ENCODE data around the gene ASAP2.
"Not testable (repeated sequence)": the region's sequence is repeated elsewhere in the genome, so short reads cannot be mapped to it uniquely, and the experiment has no call there.

ASAP2 gene

GRCh38 chr2:9394816-9395215, 188.2 kb downstream of the ASAP2 start:
- TF ChIP-seq, protein P1, sequence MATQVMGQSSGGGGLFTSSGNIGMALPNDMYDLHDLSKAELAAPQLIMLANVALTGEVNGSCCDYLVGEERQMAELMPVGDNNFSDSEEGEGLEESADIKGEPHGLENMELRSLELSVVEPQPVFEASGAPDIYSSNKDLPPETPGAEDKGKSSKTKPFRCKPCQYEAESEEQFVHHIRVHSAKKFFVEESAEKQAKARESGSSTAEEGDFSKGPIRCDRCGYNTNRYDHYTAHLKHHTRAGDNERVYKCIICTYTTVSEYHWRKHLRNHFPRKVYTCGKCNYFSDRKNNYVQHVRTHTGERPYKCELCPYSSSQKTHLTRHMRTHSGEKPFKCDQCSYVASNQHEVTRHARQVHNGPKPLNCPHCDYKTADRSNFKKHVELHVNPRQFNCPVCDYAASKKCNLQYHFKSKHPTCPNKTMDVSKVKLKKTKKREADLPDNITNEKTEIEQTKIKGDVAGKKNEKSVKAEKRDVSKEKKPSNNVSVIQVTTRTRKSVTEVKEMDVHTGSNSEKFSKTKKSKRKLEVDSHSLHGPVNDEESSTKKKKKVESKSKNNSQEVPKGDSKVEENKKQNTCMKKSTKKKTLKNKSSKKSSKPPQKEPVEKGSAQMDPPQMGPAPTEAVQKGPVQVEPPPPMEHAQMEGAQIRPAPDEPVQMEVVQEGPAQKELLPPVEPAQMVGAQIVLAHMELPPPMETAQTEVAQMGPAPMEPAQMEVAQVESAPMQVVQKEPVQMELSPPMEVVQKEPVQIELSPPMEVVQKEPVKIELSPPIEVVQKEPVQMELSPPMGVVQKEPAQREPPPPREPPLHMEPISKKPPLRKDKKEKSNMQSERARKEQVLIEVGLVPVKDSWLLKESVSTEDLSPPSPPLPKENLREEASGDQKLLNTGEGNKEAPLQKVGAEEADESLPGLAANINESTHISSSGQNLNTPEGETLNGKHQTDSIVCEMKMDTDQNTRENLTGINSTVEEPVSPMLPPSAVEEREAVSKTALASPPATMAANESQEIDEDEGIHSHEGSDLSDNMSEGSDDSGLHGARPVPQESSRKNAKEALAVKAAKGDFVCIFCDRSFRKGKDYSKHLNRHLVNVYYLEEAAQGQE (IDR thresholded peaks at IDR 0.05; ENCODE audit: insufficient replicate concordance, low read depth), result no peak
- TF ChIP-seq, protein P2, sequence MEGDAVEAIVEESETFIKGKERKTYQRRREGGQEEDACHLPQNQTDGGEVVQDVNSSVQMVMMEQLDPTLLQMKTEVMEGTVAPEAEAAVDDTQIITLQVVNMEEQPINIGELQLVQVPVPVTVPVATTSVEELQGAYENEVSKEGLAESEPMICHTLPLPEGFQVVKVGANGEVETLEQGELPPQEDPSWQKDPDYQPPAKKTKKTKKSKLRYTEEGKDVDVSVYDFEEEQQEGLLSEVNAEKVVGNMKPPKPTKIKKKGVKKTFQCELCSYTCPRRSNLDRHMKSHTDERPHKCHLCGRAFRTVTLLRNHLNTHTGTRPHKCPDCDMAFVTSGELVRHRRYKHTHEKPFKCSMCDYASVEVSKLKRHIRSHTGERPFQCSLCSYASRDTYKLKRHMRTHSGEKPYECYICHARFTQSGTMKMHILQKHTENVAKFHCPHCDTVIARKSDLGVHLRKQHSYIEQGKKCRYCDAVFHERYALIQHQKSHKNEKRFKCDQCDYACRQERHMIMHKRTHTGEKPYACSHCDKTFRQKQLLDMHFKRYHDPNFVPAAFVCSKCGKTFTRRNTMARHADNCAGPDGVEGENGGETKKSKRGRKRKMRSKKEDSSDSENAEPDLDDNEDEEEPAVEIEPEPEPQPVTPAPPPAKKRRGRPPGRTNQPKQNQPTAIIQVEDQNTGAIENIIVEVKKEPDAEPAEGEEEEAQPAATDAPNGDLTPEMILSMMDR (IDR thresholded peaks at IDR 0.05; ENCODE audit: insufficient read depth, low read length), result no peak
- TF ChIP-seq SPI1 (IDR thresholded peaks at IDR 0.05; ENCODE audit: borderline replicate concordance, low read depth) (no peak), GABPA (IDR thresholded peaks at IDR 0.05; ENCODE audit: low read depth) (no peak), POLR2AphosphoS5 (IDR thresholded peaks at IDR 0.05; ENCODE audit: low read depth) (no peak)
- DNase-seq (ENCODE audit: low read depth in 1 of 2, low spot score in 1 of 2), result no peak
- no peaks in the 10 kb centered on the region for H3K27me3 ChIP-seq (ENCODE audit: insufficient read depth, poor library complexity, severe bottlenecking)
- no peak overlapping the region for H3K27ac ChIP-seq (replicated peaks)
- H3K4me3 ChIP-seq (replicated peaks; ENCODE audit: insufficient read depth, low read length), result no peak overlapping the region

GRCh38 chr2:9397201-9397600, 190.6 kb downstream of the ASAP2 start:
- Histone ChIP-seq H3K27me3 (ENCODE audit: insufficient read depth, poor library complexity, severe bottlenecking) (no peaks in the 10 kb centered on the region), H3K27ac (replicated peaks) (no peak overlapping the region), H3K4me3 (replicated peaks; ENCODE audit: insufficient read depth, low read length) (no peak overlapping the region)
- TF ChIP-seq, protein P2 (IDR thresholded peaks at IDR 0.05; ENCODE audit: insufficient read depth, low read length), result no peak
- TF ChIP-seq, protein P1 (IDR thresholded peaks at IDR 0.05; ENCODE audit: insufficient replicate concordance, low read depth), result no peak
- TF ChIP-seq POLR2AphosphoS5 (IDR thresholded peaks at IDR 0.05; ENCODE audit: low read depth) (no peak), SPI1 (IDR thresholded peaks at IDR 0.05; ENCODE audit: borderline replicate concordance, low read depth) (no peak)
- DNase-seq (ENCODE audit: low read depth in 1 of 2, low spot score in 1 of 2), result no peak

DNA sequence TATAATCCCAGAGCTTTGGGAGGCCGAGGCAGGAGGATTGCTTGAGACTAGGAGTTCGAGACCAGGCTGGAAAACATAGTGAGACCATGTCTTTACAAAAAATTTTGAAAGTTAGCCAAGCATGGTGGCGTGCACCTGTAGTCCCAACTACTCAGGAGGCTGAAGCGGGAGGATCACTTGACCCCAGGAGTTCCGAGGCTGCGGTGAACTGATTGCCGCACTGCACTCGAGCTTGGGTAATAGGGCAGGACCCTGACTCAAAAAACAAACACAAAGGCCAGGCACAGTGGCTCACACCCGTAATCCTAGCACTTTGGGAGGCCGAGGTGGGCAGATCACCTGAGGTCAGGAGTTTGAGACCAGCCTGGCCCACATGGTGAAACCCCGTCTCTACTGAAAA, 191.6 kb downstream of the ASAP2 start:
- not testable (repeated sequence) for DNase-seq (ENCODE audit: low read depth in 1 of 2, low spot score in 1 of 2); H3K27ac ChIP-seq (replicated peaks); H3K27me3 ChIP-seq (ENCODE audit: insufficient read depth, poor library complexity, severe bottlenecking); H3K4me3 ChIP-seq (replicated peaks; ENCODE audit: insufficient read depth, low read length)

DNA sequence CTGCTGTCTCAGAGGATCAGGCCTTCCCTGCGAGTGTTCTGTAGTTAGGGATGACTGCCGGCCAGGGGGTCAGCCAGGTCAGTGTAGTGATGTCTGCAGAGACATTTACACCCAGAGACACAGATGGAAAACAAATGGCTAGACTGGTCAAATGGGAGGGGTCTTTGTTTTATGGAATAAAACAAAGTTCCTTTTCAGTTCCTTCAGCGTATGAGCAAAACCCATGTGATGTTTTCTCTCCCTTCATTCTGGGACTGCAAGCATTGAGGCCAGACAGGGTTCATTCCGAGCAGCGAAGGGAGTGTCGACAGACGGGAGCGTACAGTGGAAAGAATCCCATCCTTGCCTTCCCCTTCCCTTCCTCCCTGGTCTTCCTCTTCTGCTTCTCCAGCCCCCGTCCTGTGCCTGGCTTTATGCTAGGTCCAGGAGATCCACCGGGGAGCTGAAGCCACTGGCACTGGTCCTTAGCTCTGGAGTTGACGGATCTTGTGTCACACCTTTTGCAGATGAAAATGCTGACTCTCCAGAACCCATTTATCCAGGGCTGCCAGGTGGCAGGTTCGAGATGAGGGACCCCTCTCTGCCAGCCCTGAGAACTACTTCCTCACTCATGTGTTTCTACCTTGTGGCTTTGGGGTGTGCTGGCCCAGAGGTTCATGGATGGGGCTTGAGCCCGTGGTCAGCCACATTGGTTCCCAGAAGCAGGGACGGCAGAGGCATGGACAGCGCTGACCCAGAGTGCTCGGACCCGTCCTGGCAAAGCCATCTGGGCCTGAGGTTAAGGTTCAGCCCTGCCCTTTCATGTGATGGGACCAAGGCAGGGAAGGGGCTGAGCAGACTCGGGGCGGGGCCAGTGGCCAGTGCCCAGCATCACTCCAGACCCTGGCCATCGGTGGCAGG, 192.5 kb downstream of the ASAP2 start:
- no peak for DNase-seq (ENCODE audit: low read depth in 1 of 2, low spot score in 1 of 2)
- no peak overlapping the region for H3K4me3 ChIP-seq (replicated peaks; ENCODE audit: insufficient read depth, low read length)
- TF ChIP-seq, protein P2 (IDR thresholded peaks at IDR 0.05; ENCODE audit: insufficient read depth, low read length), result no peak
- no peak for TF ChIP-seq POLR2AphosphoS5 (IDR thresholded peaks at IDR 0.05; ENCODE audit: low read depth)
- TF ChIP-seq, protein P1 (IDR thresholded peaks at IDR 0.05; ENCODE audit: insufficient replicate concordance, low read depth), result no peak
- TF ChIP-seq SPI1 (IDR thresholded peaks at IDR 0.05; ENCODE audit: borderline replicate concordance, low read depth), result no peak
- TF ChIP-seq GABPA (IDR thresholded peaks at IDR 0.05; ENCODE audit: low read depth), result no peak
- H3K27me3 ChIP-seq (ENCODE audit: insufficient read depth, poor library complexity, severe bottlenecking), result no peaks in the 10 kb centered on the region
- no peak overlapping the region for H3K27ac ChIP-seq (replicated peaks)
